IPS-18a (cell line): Measurements from ENCODE around the gene ZNF516.

ENCODE experiments used
- H3K27ac ChIP-seq: one replicate; pipeline ENCODE4 v1.5.1; 2013; ENCODE audit warnings: low read length
- H3K27me3 ChIP-seq: one replicate; pipeline ENCODE4 v1.6.1; 2013; ENCODE audit warnings: mild to moderate bottlenecking, low read length; ENCODE audit not compliant: control insufficient read depth, insufficient read depth
- H3K36me3 ChIP-seq: one replicate; pipeline ENCODE4 v1.6.1; 2013; ENCODE audit warnings: low read depth, low read length; ENCODE audit not compliant: control insufficient read depth
- H3K4me1 ChIP-seq: one replicate; pipeline ENCODE4 v1.6.1; 2013; ENCODE audit warnings: low read depth, low read length; ENCODE audit not compliant: control insufficient read depth
- H3K4me3 ChIP-seq: one replicate; pipeline ENCODE4 v1.5.1; 2013; ENCODE audit warnings: low read length
- H3K9ac ChIP-seq: one replicate; pipeline ENCODE4 v1.6.1; 2013; ENCODE audit warnings: mild to moderate bottlenecking, low read length, moderate library complexity
- H3K9me3 ChIP-seq: one replicate; pipeline ENCODE4 v1.6.1; 2013; ENCODE audit warnings: low read depth, low read length; ENCODE audit not compliant: control insufficient read depth

Gene ZNF516

DNA sequence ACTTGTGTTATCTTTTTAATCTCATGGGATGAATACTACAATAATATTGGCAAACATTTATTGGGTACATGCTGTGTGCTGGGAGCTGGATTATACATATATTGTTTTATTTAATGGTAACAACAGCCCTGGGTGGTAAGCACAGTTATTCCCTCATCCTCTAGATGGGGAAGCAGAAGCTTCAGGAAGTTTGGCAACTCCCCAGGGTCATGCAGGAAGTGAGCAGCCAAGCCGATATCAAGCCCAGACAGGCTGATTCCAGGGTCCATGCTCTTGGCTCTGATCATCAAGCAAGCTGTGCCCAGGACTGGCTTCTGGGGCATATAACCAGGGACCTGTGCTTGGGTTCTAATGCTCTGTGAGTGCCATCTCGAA lies 155.8 kb downstream of the ZNF516 start:
- H3K36me3 ChIP-seq = no peaks in the 10 kb centered on the region
- no peaks in the 10 kb centered on the region for H3K27me3 ChIP-seq
- no peaks in the 10 kb centered on the region for H3K9me3 ChIP-seq
- no peak overlapping the region for H3K27ac ChIP-seq
- H3K4me3 ChIP-seq = no peak overlapping the region
- H3K9ac ChIP-seq = no peak overlapping the region
- no peaks in the 10 kb centered on the region for H3K4me1 ChIP-seq

DNA sequence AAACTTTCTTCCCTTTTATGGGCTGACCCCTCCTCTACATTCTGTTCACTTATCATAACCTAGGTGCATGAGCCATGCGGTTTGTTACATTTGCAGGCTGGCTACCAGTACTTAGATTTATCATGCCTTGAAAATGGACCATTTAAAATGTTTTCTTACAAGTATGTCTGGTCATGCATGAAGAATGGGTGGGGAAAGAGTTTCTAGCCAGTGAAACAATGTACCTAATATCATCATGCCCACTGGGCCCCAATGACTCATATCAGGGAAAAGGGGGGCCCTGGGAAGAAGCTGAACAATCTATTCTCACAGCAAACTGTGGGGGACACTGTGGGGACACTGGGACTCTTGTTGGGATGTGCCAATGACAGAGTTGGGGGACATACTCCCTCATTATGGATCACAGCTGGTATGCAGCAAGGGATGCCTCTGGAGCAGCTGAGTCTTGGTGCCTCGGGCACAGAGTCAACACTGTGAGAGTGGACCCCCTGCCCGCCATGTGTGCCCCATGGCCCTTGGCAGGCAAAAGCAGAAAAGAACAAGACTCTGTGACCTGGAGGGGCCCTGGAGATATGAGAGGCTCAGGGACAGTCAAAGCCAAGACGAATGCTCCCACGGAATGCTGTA lies 156.3 kb downstream of the ZNF516 start:
- Histone ChIP-seq H3K27ac (no peak overlapping the region), H3K27me3 (no peaks in the 10 kb centered on the region), H3K36me3 (no peaks in the 10 kb centered on the region), H3K9ac (no peak overlapping the region), H3K4me3 (no peak overlapping the region), H3K4me1 (no peaks in the 10 kb centered on the region), H3K9me3 (no peaks in the 10 kb centered on the region)

GRCh38 chr18:76338088-76338487 lies 157.0 kb downstream of the ZNF516 start:
- Histone ChIP-seq H3K9me3 (no peaks in the 10 kb centered on the region), H3K27ac (no peak overlapping the region), H3K27me3 (no peaks in the 10 kb centered on the region), H3K9ac (no peak overlapping the region), H3K36me3 (no peaks in the 10 kb centered on the region), H3K4me1 (no peaks in the 10 kb centered on the region), H3K4me3 (no peak overlapping the region)

- H3K9me3 ChIP-seq = no peaks in the 10 kb centered on the region
- no peaks in the 10 kb centered on the region for H3K36me3 ChIP-seq
- H3K4me1 ChIP-seq = no peaks in the 10 kb centered on the region
- no peak overlapping the region for H3K27ac ChIP-seq
- H3K27me3 ChIP-seq = no peaks in the 10 kb centered on the region
- H3K4me3 ChIP-seq = no peak overlapping the region
- H3K9ac ChIP-seq = no peak overlapping the region
Measured at GRCh38 chr18:76335859-76336640, 159.0 kb downstream of the ZNF516 start.

DNA sequence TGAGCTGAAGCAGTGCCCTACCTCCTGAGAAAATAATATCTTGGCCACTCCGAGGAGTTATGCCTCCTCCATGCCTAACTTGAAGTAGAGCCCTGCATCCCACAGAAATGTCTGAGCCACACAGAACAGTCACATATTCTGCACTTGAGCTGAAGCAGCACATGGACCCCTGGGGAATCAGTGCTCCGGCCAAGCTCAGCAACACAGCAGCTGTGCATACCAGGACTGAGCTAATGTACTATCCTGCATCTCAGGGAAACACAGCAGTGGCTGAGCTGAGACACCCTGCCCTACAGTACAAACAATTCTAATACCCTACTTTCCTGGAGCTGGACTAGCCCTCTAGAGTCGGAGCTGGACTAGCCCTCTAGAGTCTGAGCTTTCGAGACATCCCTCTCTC lies 166.9 kb downstream of the ZNF516 start:
- Histone ChIP-seq H3K9ac (no peak overlapping the region), H3K4me1 (no peaks in the 10 kb centered on the region), H3K9me3 (no peaks in the 10 kb centered on the region), H3K27ac (no peak overlapping the region), H3K36me3 (no peaks in the 10 kb centered on the region), H3K4me3 (no peak overlapping the region), H3K27me3 (no peaks in the 10 kb centered on the region)

GRCh38 chr18:76323891-76324290 lies 171.2 kb downstream of the ZNF516 start:
- Histone ChIP-seq H3K36me3 (no peaks in the 10 kb centered on the region), H3K9ac (no peak overlapping the region), H3K27me3 (no peaks in the 10 kb centered on the region), H3K4me3 (no peak overlapping the region), H3K4me1 (no peaks in the 10 kb centered on the region), H3K27ac (no peak overlapping the region), H3K9me3 (no peaks in the 10 kb centered on the region)

DNA sequence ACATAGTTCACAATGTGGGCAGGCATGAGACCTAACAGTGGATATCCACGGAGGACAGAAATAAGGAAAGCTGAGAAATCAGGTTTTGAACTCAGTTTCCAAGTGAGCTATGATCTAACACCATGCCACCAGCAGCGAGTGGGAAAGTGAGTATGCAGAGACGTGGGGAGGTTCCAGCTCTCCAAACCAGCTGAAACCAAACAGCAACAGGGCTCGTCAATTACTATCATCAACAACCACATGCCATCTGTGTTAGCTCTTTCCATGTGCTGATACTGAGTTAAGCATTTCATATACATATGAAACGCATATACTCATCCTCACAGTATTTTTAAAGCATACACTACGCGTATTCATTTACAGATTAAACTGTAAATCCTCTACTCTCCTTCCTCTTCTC lies 172.4 kb downstream of the ZNF516 start:
- no peaks in the 10 kb centered on the region for H3K36me3 ChIP-seq
- H3K27me3 ChIP-seq = no peaks in the 10 kb centered on the region
- no peak overlapping the region for H3K27ac ChIP-seq
- H3K9me3 ChIP-seq = no peaks in the 10 kb centered on the region
- H3K9ac ChIP-seq = no peak overlapping the region
- no peak overlapping the region for H3K4me3 ChIP-seq
- no peaks in the 10 kb centered on the region for H3K4me1 ChIP-seq

DNA sequence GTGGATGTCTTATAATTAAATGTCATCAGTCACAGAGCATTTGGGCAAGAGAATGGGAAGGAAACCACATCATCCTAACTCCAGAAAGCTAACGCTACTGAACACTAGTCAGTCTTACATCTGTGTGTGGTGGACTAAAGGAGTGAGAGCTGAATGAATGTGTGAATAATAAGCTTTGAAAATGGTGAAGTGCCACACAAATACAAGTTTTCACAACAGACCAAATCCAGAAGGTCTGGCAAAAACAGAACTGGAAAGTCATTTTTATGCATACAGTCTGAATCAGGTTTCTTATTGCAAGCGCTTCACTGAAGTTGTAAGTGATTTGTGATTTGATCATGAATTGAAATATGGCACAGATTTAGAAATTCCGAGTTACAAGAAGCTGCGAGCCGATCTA lies 175.7 kb downstream of the ZNF516 start:
- no peaks in the 10 kb centered on the region for H3K27me3 ChIP-seq
- H3K4me3 ChIP-seq = no peak overlapping the region
- no peak overlapping the region for H3K27ac ChIP-seq
- peaks cover 6% of the 10 kb centered on the region for H3K4me1 ChIP-seq
- H3K9me3 ChIP-seq = no peaks in the 10 kb centered on the region
- no peak overlapping the region for H3K9ac ChIP-seq
- H3K36me3 ChIP-seq = no peaks in the 10 kb centered on the region

DNA sequence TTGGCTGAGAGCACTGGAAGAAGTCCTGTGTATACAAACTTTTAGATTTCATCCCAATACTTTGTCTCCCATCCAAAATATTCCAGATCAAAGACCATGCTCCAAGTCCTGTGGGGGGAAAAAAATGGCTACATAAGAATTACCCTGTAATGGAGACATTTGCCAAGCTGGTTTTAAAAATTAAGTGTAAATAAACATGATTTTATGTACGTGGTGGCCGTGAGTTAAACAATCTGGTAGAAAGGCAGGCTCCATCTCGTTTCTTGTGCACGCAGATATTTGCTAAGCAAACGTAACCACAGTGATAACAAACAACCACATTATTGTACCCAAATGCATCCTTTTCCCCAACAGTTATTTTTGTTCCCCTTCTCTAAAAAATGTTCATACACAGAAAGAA lies 176.4 kb downstream of the ZNF516 start:
- peaks cover 13% of the 10 kb centered on the region for H3K4me1 ChIP-seq
- H3K36me3 ChIP-seq = no peaks in the 10 kb centered on the region
- H3K4me3 ChIP-seq = no peak overlapping the region
- no peaks in the 10 kb centered on the region for H3K27me3 ChIP-seq
- H3K9ac ChIP-seq = no peak overlapping the region
- H3K9me3 ChIP-seq = no peaks in the 10 kb centered on the region
- H3K27ac ChIP-seq = no peak overlapping the region

DNA sequence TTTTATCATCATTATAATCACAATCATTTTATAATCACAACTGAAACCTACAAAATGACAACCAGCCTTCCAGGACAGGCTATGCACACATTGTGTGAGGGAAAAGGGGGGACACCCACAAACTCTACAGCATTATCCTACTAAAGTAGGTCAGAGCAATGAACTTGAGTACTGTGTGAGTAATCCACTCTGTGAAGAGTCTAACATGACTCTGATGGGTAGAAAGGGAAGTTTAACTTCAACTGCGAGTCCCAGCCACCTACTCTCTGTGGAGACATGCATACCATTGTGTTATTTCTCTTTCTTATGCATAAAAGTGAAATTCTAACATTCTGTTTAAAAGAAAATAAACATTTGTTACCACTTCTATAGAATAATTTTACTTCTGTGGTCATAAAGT lies 177.9 kb downstream of the ZNF516 start:
- H3K9me3 ChIP-seq = no peaks in the 10 kb centered on the region
- H3K4me3 ChIP-seq = no peak overlapping the region
- H3K27me3 ChIP-seq = no peaks in the 10 kb centered on the region
- H3K36me3 ChIP-seq = no peaks in the 10 kb centered on the region
- H3K4me1 ChIP-seq = peaks cover 14% of the 10 kb centered on the region
- no peak overlapping the region for H3K27ac ChIP-seq
- H3K9ac ChIP-seq = no peak overlapping the region

GRCh38 chr18:76315722-76316230 lies 179.3 kb downstream of the ZNF516 start:
- Histone ChIP-seq H3K27me3 (no peaks in the 10 kb centered on the region), H3K9ac (no peak overlapping the region), H3K27ac (no peak overlapping the region), H3K36me3 (no peaks in the 10 kb centered on the region), H3K4me3 (no peak overlapping the region), H3K9me3 (no peaks in the 10 kb centered on the region), H3K4me1 (peaks cover 14% of the 10 kb centered on the region)

DNA sequence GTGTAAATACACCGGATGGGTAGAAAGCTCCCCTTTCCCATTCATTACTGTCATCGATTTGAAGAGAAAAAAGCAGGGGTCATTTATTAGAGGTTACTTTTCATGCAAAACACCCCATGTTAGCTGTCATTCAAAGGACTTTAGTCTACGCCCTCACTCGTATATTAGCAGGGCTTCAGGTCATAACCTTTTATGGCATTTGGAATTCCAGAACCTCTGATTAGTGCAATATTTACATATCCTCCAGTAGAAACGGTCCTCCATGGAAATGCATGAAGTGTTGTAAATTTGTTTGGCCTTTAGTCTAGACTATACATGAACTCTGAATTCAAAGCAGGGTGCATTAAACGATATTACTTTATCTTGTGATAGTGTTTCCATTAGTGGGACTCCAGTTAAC lies 180.5 kb downstream of the ZNF516 start:
- no peak overlapping the region for H3K4me3 ChIP-seq
- no peaks in the 10 kb centered on the region for H3K36me3 ChIP-seq
- H3K27ac ChIP-seq = no peak overlapping the region
- H3K4me1 ChIP-seq = peaks cover 14% of the 10 kb centered on the region
- no peaks in the 10 kb centered on the region for H3K9me3 ChIP-seq
- no peaks in the 10 kb centered on the region for H3K27me3 ChIP-seq
- H3K9ac ChIP-seq = no peak overlapping the region
